Subcutaneous adipose tissue (tissue), 4 donors: ENCODE data around the gene OSBPL10. TPM values are rescaled to one million over a fixed set of nuclear protein-coding genes. Genes with fewer than 3 reads are reported as not detected.

ENCODE experiments used
- total RNA-seq, 4 donors: library from RNA; depleted of rRNA; stranded (reverse); fragments of >200 nt; gene quantifications; one replicate each; pipeline ENCODE4 v1.1.0, GENCODE V29; 2016
- TF ChIP-seq, protein P1 (sequence below): fragments of 450-650 bp; IDR thresholded peaks from one replicate; pipeline ENCODE4 v1.5.1; 2016; ENCODE audit warnings: low read depth, mild to moderate bottlenecking, control low read depth, antibody characterized with exemption, moderate library complexity

Gene OSBPL10
- total RNA-seq, 4 donors from 2014 or later: 7.3 to 72.7 (median 26.0) TPM

DNA sequence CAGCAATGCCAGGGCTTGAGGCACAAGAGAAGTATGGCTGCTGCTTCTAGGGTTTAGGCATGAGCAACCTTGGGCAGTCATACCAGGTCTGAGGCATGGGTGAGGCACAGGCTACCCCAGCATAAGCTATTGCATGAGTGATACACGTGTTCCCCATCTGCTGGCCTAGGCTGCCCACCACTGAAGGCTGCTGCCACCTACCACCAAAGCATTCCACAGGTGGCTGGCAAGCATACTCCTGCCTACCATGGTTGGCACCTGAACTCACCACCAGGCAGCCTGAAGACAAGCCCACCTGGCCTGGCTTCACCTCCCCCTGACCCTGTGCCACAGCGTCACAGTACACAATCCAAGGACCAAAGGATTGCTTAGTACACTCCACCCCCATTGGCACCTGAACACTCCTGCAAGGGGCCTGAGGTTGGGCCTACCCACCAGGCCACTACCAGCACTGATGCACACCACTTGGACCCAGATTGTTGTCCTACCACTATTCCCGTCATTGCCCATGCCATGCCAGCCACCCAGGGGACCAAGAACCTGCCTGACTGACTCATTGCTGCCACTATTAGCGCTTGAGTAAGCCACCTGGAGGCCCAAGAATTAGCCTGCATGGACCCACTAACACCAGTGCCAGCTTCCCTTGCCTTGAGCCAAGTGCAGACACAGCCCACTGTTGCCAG, 332.6 kb downstream of the OSBPL10 start:
- TF ChIP-seq, protein P1, sequence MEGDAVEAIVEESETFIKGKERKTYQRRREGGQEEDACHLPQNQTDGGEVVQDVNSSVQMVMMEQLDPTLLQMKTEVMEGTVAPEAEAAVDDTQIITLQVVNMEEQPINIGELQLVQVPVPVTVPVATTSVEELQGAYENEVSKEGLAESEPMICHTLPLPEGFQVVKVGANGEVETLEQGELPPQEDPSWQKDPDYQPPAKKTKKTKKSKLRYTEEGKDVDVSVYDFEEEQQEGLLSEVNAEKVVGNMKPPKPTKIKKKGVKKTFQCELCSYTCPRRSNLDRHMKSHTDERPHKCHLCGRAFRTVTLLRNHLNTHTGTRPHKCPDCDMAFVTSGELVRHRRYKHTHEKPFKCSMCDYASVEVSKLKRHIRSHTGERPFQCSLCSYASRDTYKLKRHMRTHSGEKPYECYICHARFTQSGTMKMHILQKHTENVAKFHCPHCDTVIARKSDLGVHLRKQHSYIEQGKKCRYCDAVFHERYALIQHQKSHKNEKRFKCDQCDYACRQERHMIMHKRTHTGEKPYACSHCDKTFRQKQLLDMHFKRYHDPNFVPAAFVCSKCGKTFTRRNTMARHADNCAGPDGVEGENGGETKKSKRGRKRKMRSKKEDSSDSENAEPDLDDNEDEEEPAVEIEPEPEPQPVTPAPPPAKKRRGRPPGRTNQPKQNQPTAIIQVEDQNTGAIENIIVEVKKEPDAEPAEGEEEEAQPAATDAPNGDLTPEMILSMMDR: no peak

DNA sequence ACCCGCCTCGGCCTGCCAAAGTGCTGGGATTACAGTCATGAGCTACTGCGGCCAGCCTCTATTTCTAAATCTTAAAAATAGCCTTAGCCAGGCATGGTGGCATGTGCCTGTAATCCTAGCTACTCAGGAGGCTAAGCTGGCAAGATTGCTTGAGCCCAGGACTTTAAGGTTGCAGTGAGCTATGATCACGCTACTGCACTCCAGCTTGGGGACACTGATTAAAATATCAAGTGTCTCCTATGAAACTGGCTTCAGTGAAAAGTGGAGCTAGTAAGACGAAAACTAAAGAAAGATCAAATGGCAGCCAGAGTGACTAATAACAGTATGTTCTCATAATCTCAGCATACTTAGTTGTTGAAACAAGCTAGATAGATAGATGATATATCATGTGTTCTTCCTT, 335.8 kb downstream of the OSBPL10 start:
- TF ChIP-seq, protein P1: no peak

DNA sequence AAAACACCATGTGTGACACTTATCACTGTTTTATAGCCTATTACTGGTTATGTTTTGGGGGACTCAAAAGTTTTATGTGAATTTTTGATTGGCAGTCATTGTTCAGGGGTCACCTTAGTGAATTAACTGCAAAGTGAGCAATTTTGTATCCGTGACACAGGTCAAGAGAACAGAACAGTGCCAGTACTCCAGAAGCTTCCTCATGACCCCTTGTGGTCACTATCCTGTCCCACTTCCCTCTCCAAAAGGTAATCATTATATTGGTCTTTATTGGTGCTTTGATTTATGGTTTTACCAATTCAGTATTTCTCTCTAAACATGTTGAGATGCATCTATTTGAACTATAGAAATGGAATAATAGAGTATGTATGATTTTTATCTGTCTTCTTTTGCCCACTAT, 341.2 kb downstream of the OSBPL10 start:
- TF ChIP-seq, protein P1: no peak

DNA sequence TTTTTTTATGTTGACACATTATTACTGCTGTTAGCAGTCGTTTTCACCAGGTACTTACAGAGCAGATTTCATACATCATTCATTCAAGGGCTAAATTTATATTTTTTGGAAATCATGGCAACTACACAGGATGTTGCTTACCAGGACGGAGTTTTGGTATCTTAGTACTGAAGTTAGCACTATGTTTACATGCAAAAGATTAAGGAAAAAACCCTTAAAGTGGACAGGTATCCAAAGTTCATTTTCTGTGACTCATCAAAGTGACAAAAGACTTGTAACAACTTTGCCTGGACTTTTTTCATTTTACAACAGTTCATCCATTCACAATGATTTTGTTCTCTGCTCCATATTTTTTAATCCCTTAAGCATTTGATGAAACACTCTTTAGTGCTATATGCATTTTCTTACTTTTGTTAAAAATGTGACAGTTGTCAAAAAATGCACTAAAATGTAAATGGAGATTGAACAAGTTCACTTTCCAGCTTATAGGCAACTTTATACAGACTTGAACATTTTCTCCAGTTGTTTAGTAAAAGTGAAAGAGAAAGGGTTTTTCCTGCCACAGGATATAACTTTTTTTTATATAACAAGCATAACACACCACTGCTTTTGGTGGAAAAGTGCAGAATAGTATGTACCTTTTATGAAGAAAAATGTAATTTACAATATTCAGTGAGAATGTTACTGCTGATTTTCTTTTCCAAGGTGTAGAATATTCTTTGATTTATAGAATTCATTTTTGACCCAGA, 344.2 kb downstream of the OSBPL10 start:
- TF ChIP-seq, protein P1: no peak

DNA sequence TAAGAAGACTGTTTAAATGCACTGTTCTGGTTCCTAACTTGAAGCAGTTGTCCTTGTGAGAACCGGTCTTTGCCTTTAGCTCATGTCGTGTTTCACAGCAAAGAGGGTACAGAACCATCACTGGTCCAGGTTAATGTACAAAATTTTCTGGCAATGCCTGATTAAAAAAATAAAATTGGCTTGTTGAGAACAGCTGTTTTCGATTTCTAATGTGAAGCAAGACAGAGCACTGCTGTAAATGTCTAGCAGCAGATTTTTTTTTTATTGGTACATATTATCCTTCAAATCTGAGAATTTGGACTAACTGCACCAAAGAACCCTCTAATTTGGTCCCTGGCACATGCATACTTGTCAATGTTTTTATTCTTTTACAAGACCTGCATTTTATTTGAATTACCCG, 345.0 kb downstream of the OSBPL10 start:
- TF ChIP-seq, protein P1: no peak

DNA sequence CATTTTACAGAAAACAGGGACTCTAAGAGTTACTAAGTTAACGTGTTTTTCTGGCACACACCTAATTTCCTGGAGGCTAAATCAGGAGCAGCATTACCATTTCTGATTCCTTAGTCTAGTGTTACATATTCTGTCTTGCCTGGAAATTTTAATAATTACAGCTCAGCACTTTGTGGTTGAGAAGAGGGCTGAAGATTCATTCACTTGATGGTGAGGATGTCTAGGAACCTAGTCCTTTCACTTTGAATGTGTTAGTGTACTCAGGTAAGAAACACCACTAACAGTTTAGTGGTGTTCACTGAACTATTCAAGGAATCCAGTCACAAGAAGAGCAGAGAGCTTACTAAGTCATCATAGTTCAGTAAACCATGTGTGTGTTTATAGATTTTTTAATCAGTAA, 345.5 kb downstream of the OSBPL10 start:
- TF ChIP-seq, protein P1: no peak

DNA sequence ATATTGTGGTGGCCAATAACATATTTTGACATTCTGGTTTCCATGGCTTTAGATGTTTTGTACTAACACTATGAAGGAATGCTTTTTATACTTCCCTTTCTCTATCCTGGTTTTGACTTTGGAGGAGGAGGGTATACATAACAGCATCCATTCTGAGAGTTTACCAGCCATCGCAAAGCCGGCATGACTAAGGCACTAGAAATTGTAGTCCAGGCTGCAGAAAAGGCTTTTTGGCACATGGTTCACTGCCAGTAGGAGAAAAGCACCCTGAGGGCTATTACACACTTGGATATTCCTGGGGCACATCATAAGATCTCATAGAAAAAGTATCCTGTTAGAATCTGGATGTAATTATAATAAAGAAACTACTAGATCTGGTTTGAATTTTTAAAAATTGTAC, 346.6 kb downstream of the OSBPL10 start:
- TF ChIP-seq, protein P1: no peak
